Stimulated activated CD4-positive, alpha-beta T cell treated with anti-CD3 and anti-CD28 coated beads, Interleukin-1b, Interleukin-23, amount 100 ng/mL, for 4 hours (primary cell): ENCODE measurements around the gene ATXN1.

Experiments used
- DNase-seq, 2 donors: peaks; one replicate each; pipeline ENCODE4 v3.0.0-alpha.2; 2020; ENCODE audit warnings: low read depth in 2 of 2

ATXN1 gene

DNA sequence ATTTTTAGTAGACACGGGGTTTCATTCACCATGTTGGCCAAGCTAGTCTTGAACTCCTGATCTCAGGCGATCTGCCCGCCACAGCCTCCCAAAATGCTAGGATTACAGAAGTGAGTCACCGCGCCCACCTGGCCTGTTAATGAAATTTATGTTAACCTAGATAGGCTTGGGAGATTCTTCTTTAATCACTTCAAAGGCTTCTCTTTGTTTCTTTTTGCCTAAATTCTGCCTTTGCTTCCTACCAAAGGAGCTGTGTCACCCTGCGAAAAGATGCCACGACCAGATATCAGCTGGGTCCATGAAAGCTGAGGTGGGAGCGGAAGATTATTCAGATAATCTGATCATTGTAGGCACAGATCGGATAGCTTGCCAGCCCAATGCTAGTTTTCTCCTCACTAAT is 447.5 kb downstream of the ATXN1 start:
- DNase-seq: no peak

DNA sequence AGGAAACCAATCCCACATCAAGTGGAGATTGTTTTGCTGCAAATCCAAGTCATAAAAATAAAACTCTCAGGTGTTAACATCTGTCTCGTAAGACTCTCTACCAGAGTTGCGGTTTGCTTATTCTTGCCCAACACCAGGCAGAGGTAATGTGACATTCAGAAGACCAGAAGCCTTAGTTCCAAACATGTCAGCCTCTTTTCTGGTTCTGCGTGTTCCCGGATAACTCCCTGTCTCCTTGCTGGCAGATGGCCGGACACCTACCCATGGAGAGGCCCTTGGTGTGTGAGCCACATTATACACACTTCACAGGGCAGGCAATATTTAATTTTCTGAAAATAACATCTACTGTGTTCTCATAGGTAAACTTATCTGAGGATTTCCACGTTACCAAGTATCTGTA is 449.5 kb downstream of the ATXN1 start:
- DNase-seq: no peak

- no peak for DNase-seq
These were observed 454.9 kb downstream of the ATXN1 start for GRCh38 chr6:16306334-16306733.

DNA sequence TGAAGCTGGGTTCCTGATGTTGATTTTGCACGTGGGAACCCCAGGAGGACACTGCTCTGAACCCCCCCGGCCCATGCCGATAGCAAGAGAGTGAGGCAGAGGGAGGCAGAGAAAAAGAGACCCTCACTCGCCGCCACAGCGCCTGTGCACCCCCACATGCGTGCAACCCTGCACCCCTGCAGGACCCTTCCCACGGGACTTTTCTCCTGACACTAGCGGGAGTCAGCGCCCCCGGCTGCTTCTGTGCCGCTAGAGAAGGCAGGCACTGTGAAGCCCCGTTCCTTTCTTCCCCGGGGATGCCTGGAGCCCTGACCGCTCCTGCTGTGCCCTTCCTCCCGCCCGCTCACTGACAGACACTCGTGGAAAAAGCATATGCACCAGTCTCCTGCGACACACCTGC is 455.5 kb downstream of the ATXN1 start:
- no peak for DNase-seq

DNA sequence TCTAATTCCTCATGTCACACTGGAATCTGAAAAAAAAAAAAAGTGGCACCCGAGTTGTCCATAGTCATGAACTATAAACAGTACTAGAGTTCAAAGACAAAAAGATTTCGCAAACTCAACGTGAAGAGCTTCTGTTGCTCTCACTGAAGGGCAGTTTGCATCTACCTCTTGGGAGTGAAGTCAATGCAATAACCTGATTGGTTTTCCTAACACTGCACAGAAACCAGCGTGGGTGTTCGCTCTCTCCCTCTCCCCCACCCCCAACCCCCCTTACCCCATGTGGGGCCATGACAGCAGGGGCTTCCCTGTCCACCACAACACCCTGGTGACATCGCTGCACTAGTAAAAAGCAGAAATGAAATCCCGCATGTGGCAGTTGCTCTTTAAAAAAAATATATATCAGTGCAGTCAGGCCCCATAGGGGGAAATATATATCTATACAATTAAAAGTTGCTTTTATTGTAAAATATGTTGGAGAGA is 456.0 kb downstream of the ATXN1 start:
- no peak for DNase-seq

- DNase-seq: no peak
These were observed 458.3 kb downstream of the ATXN1 start for GRCh38 chr6:16302721-16303552.

GRCh38 chr6:16301511-16301910 is 459.7 kb downstream of the ATXN1 start:
- no peak for DNase-seq

- DNase-seq: no peak
These were observed 461.4 kb downstream of the ATXN1 start for GRCh38 chr6:16299861-16300260.

- no peak for DNase-seq
These were observed 465.1 kb downstream of the ATXN1 start for GRCh38 chr6:16296061-16296670.

DNA sequence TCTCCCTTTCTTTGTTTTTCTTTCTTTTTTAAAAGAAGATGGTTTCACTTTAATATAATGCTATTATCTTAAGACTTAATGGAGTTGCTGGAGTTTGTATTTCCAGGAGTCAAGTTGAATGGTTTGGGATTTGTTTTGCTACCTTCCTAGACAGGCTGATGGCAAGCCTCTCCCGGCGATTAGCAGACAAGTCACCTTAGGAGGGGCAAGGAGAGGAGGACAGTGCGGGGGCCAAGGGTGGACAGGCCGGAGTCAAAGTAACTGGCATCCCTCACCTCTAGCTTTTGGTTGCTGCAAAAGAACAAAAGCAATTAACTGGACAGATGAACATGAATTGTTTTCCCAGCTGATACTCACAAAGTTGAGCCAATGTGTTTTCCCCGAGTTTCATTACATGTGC is 465.8 kb downstream of the ATXN1 start:
- DNase-seq: no peak

DNA sequence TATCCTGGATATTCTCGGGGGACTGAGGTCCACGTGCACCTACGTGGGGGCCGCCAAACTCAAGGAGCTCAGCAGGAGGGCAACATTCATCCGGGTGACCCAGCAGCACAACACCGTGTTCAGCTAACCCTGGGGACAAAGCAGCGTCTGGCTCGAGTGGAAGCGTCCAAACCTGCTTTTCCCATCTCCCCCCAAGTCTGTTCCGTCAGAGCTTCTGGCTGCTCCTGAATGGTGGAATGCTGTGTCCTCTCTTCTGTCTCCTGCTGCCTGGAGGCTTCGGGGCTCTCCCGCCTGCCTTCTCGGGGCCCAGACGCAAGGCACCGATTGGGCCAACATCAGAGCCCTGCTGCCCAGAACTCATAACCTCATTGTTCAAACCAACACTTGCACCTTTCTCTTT is 466.2 kb downstream of the ATXN1 start:
- no peak for DNase-seq

GRCh38 chr6:16294371-16294770 is 466.9 kb downstream of the ATXN1 start:
- no peak for DNase-seq

DNA sequence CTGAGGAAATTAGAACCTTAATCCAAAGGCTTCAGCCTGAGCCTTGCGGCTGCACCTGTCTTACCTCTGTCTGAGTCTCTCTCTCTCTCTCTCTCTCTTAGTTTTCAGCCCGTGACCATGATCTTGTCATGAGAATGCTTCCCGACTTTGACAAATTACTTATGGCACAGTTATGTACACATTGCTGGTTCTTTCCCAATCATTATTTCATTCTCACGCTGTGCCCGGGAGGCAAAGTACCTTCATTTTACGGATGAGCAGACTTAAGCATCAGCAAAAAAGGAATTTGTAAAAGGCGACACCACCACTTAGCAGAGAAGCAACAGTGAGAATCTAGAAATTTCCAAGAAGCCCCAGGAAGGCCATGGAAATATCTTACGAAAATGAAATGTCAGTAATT is 468.3 kb downstream of the ATXN1 start:
- DNase-seq: no peak

GRCh38 chr6:16292432-16292831 is 468.8 kb downstream of the ATXN1 start:
- DNase-seq: no peak

DNA sequence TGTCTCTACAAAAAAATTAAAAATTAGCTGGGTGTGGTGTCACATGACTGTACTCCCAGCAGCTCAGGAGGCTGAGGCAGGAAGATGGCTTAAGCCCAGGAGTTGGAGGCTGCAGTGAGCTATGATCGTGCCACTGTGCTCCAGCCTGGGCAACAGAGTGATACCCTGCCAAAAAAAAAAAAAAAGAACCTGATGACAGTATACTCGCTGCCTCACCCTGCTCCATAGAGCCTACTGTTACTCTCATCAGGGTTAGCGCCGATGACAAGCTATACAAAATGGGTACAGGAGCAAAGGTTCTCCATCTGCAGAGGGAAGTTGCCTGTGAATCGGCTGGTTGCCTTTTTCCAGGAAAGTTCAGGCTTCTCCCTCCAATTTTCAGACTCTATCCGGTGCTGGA is 469.5 kb downstream of the ATXN1 start:
- no peak for DNase-seq

- no peak for DNase-seq
These were observed 473.1 kb downstream of the ATXN1 start for GRCh38 chr6:16288163-16288562.

DNA sequence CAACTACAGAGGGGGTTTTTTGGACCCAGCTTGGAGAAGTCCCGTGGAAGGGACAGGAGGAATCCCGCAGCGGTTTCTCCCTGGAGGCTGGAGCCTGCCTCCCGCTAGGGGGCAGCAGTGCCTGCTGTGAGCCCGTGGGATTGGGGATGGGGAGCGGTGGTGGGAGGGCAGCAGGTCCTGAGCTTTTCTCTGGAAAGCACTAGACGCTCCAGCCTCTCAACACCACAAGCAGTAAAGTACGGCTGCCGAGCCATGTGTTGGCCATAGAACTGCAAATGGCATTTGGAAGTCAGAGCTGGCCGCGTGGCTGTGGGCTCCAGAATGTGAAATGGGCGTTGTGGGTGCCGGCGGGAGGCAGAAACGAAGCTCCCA is 475.1 kb downstream of the ATXN1 start:
- peak in 1 of 2 donors; percentile 5 for DNase-seq

GRCh38 chr6:16285467-16286150 is 475.7 kb downstream of the ATXN1 start:
- no peak for DNase-seq

GRCh38 chr6:16284472-16284871 is 476.8 kb downstream of the ATXN1 start:
- DNase-seq: no peak

GRCh38 chr6:16282370-16282769 is 478.9 kb downstream of the ATXN1 start:
- DNase-seq: no peak

GRCh38 chr6:16279243-16279642 is 482.0 kb downstream of the ATXN1 start:
- no peak for DNase-seq

- DNase-seq: no peak
These were observed 482.5 kb downstream of the ATXN1 start for GRCh38 chr6:16278750-16279149.
